Hepatocyte (in vitro differentiated cells): Measurements from ENCODE around the gene SEZ6. TPM values are rescaled to one million over a fixed set of nuclear protein-coding genes. Genes with fewer than 3 reads are reported as not detected.

Source experiments
- DNase-seq: peaks from one replicate; pipeline ENCODE4 v3.0.0-alpha.2; 2016; ENCODE audit warnings: low spot score
- H2AFZ ChIP-seq: fragments of 200-600 bp; sonication (generic); 2 replicates; pipeline ENCODE4 v1.6.0; 2016; ENCODE audit warnings: antibody characterized with exemption, mild to moderate bottlenecking
- H3K27ac ChIP-seq: fragments of 200-600 bp; sonication (generic); 2 replicates; pipeline ENCODE4 v1.5.1; 2016; ENCODE audit warnings: mild to moderate bottlenecking
- H3K27me3 ChIP-seq: fragments of 200-600 bp; sonication (generic); 2 replicates; pipeline ENCODE4 v1.6.1; 2016
- H3K36me3 ChIP-seq: fragments of 200-600 bp; sonication (generic); replicated peaks from 2 replicates; pipeline ENCODE4 v1.5.1; 2016; ENCODE audit warnings: low read depth; ENCODE audit not compliant: insufficient read depth
- H3K4me1 ChIP-seq: fragments of 200-600 bp; sonication (generic); 2 replicates; pipeline ENCODE4 v1.5.1; 2016; ENCODE audit warnings: mild to moderate bottlenecking, moderate library complexity; ENCODE audit not compliant: insufficient read depth
- H3K4me2 ChIP-seq: fragments of 200-600 bp; sonication (generic); 2 replicates; pipeline ENCODE4 v1.6.0; 2016
- H3K4me3 ChIP-seq: fragments of 200-600 bp; sonication (generic); 2 replicates; pipeline ENCODE4 v1.5.1; 2016; ENCODE audit warnings: mild to moderate bottlenecking
- H3K79me2 ChIP-seq: fragments of 200-600 bp; sonication (generic); 2 replicates; pipeline ENCODE4 v1.6.0; 2017; ENCODE audit warnings: mild to moderate bottlenecking
- H3K9me2 ChIP-seq: fragments of 200-600 bp; sonication (generic); replicated peaks from 2 replicates; pipeline ENCODE4 v1.6.0; 2017; ENCODE audit warnings: mild to moderate bottlenecking; ENCODE audit not compliant: insufficient read depth
- H3K9me3 ChIP-seq: fragments of 200-600 bp; sonication (generic); 2 replicates; pipeline ENCODE4 v1.5.1; 2016; ENCODE audit warnings: low read depth, mild to moderate bottlenecking
- H4K20me1 ChIP-seq: fragments of 200-600 bp; sonication (generic); 2 replicates; pipeline ENCODE4 v1.6.0; 2016; ENCODE audit warnings: mild to moderate bottlenecking; ENCODE audit not compliant: insufficient read depth, poor library complexity, severe bottlenecking
- EZH2 ChIP-seq: fragments of 200-600 bp; sonication (generic); IDR thresholded peaks from 2 replicates; pipeline ENCODE4 v1.6.1; 2016; ENCODE audit warnings: antibody characterized with exemption, mild to moderate bottlenecking, borderline replicate concordance
- EZH2phosphoT487 ChIP-seq: fragments of 200-600 bp; sonication (generic); IDR thresholded peaks from one replicate; pipeline ENCODE4 v1.6.1; 2018; ENCODE audit warnings: antibody characterized with exemption, mild to moderate bottlenecking, low read depth, moderate library complexity; ENCODE audit not compliant: unreplicated experiment, severe bottlenecking
- WGBS: methylation state at CpG from one replicate; pipeline ENCODE4 v1.1.6; 2016; ENCODE audit warnings: low lambda C conversion rate; ENCODE audit errors: missing lambda C conversion rate; 5-methylcytosine and 5-hydroxymethylcytosine counted together
- polyA plus RNA-seq: library from polyadenylated mRNA; unstranded; fragments of >200 nt; fragmentation: Nextera tagmentation; extraction: Ambion mirVana; gene quantifications from 2 replicates; pipeline ENCODE4 v1.2.1, GENCODE V29; 2016
- total RNA-seq: library from RNA; depleted of rRNA; stranded (reverse); fragments of >200 nt; gene quantifications from 2 replicates; pipeline ENCODE4 v1.2.3, GENCODE V29; 2014
- TF ChIP-seq, protein P1 (sequence below): fragments of 200-600 bp; sonication (generic); IDR thresholded peaks from 2 replicates; pipeline ENCODE4 v1.5.1; 2016; ENCODE audit warnings: antibody characterized with exemption, mild to moderate bottlenecking; ENCODE audit not compliant: poor library complexity

The SEZ6 gene
- total and polyA plus RNA-seq, 2 experiments from 2014 or later, result 0.81 to 1.2 TPM

DNA sequence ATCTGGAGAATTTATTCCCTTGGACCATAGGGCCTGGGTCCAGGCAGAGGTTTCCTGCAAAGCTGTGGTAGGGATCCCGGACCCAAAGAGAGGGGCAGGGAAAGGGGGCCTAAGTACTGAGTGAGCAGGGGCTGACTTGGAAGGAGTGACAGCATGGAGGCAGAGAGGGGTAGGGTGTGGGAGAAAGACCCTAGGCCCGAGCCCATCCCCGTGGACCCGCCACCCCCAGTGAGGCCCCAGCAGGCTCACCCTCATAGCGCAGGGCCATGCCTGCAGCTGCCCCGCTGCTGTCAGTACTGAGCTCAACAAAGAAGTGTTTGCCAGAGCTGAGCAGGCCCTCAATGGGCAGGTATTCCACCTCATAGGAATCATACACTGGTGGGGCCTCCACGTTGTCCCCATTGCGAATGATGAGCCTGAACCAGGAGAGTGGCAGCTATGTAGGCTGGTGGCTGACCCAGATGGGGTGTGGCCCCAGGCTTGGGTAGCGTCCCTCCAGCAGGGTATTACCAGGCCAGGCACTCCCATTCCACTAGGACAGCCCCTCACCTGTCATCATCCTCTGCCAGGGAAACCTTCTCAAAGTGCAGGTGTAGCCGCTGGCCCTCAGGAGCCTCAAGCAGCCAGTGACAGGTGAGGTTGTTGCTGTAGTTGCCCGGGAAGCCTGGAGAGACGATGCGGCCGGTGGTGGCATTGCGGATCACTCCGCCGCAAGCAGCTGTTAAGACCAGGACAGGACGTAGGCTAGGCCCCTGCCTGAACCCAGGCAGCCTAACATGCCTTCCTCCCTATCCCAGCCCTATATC is 45.4 kb downstream of the SEZ6 start:
- WGBS, result 95% methylated on average over 18 of the region's 18 CpGs
- no peak overlapping the region for H3K4me2 ChIP-seq
- no peaks in the 10 kb centered on the region for H3K9me2 ChIP-seq
- H3K36me3 ChIP-seq, result no peaks in the 10 kb centered on the region
- H2AFZ ChIP-seq, result no peak overlapping the region
- no peaks in the 10 kb centered on the region for H3K4me1 ChIP-seq
- H4K20me1 ChIP-seq, result no peaks in the 10 kb centered on the region
- no peak overlapping the region for H3K4me3 ChIP-seq
- H3K9me3 ChIP-seq, result no peaks in the 10 kb centered on the region
- no peak overlapping the region for H3K27ac ChIP-seq
- no peaks in the 10 kb centered on the region for H3K79me2 ChIP-seq
- TF ChIP-seq, protein P1, sequence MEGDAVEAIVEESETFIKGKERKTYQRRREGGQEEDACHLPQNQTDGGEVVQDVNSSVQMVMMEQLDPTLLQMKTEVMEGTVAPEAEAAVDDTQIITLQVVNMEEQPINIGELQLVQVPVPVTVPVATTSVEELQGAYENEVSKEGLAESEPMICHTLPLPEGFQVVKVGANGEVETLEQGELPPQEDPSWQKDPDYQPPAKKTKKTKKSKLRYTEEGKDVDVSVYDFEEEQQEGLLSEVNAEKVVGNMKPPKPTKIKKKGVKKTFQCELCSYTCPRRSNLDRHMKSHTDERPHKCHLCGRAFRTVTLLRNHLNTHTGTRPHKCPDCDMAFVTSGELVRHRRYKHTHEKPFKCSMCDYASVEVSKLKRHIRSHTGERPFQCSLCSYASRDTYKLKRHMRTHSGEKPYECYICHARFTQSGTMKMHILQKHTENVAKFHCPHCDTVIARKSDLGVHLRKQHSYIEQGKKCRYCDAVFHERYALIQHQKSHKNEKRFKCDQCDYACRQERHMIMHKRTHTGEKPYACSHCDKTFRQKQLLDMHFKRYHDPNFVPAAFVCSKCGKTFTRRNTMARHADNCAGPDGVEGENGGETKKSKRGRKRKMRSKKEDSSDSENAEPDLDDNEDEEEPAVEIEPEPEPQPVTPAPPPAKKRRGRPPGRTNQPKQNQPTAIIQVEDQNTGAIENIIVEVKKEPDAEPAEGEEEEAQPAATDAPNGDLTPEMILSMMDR, result no peak
- TF ChIP-seq EZH2phosphoT487, result no peak
- TF ChIP-seq EZH2, result no peak
- peaks cover 6% of the 10 kb centered on the region for H3K27me3 ChIP-seq
- no peak for DNase-seq

DNA sequence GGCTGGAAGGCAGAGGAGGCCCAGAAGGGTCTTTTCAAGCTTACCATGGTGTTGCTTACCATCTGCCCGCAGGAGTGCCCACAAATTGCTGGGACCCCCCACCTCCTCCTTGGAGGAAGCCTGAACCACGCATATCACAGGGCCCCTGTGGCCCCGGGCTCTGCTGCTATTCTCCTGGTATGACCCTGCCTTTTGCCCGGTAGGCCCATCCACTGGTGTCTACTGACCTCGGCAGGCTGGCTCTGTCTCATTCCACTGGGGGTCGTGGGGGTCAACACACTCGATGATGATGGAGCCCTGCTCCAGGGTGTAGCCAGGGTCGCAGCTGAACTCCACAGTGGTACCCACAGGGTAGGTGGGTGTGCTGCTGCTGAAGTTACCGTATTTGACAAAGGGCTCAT is 46.4 kb downstream of the SEZ6 start:
- H2AFZ ChIP-seq, result no peak overlapping the region
- TF ChIP-seq EZH2phosphoT487 (no peak), EZH2 (no peak)
- TF ChIP-seq, protein P1, result no peak
- 88% methylated on average over 9 of the region's 9 CpGs for WGBS

DNA sequence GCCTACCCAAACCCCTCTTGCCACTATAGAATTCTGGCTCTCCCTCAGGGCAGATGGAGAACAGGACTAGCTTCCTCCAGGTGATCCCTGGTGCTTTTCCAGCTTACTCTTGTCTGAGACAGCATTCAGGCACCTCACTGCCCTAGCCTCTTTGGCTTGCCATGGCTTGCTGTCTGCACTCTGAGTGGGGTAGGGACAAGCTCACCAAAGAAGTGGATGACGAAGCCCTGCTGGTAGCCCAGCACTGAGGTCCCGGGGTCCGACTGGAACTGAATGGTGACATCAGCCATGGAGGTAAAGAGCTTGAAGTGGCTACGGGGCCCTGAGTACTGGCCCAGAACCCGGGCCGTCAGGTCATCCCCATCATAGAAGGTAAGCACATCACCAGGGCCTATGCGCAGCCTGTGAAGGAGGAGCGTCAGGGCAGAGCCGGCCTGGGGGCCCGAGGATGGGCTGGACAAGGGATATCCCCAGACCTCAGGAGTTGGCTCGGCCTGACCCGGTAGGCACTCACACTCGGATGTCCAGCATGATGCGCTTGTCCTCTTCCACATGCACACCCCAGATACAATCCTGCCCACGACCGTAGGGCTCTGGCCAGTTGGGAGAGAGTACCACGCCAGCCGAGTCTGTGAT is 46.9 kb downstream of the SEZ6 start:
- WGBS, result 98% methylated on average over 18 of the region's 18 CpGs
- no peak for DNase-seq
- no peak overlapping the region for H3K4me2 ChIP-seq
- H3K79me2 ChIP-seq, result no peaks in the 10 kb centered on the region
- no peaks in the 10 kb centered on the region for H3K4me1 ChIP-seq
- H4K20me1 ChIP-seq, result no peaks in the 10 kb centered on the region
- no peak overlapping the region for H3K4me3 ChIP-seq
- no peak for TF ChIP-seq EZH2
- no peak for TF ChIP-seq EZH2phosphoT487
- TF ChIP-seq, protein P1, result no peak
- H2AFZ ChIP-seq, result no peak overlapping the region
- no peaks in the 10 kb centered on the region for H3K9me3 ChIP-seq
- H3K36me3 ChIP-seq, result no peaks in the 10 kb centered on the region
- H3K27me3 ChIP-seq, result peaks cover 6% of the 10 kb centered on the region
- no peaks in the 10 kb centered on the region for H3K9me2 ChIP-seq
- H3K27ac ChIP-seq, result no peak overlapping the region

More for the DNA sequence above, 46.4 kb downstream of the SEZ6 start:
- Histone ChIP-seq H3K79me2 (no peaks in the 10 kb centered on the region), H3K4me3 (no peak overlapping the region), H3K27me3 (peaks cover 6% of the 10 kb centered on the region), H3K9me2 (no peaks in the 10 kb centered on the region), H3K4me1 (no peaks in the 10 kb centered on the region), H3K36me3 (no peaks in the 10 kb centered on the region), H3K4me2 (no peak overlapping the region), H3K27ac (no peak overlapping the region), H4K20me1 (no peaks in the 10 kb centered on the region), H3K9me3 (no peaks in the 10 kb centered on the region)
- no peak for DNase-seq
